K562 (cell line): ENCODE results near the gene ZNRF2. TPM values are rescaled to one million over a fixed set of nuclear protein-coding genes. Genes with fewer than 3 reads are reported as not detected.

Experiments
- BRF1 ChIP-seq: IDR thresholded peaks from 3 replicates; pipeline ENCODE4 v1.6.1; 2011; ENCODE audit warnings: borderline replicate concordance, mild to moderate bottlenecking; ENCODE audit not compliant: insufficient read length; ENCODE audit errors: extremely low read depth
- CREBBP ChIP-seq: IDR thresholded peaks from one replicate; pipeline ENCODE4 v1.6.1; 2012; ENCODE audit warnings: low read depth, mild to moderate bottlenecking, control low read depth, inconsistent platforms, low read length
- HOXB6 ChIP-seq: fragments of 250-450 bp; sonication (Bioruptor Pico); IDR thresholded peaks from 2 replicates; pipeline ENCODE4 v1.5.1; 2022; ENCODE audit warnings: mild to moderate bottlenecking, borderline replicate concordance
- KLF10 ChIP-seq: fragments of 250-450 bp; sonication (Bioruptor Pico); IDR thresholded peaks from 2 replicates; pipeline ENCODE4 v1.6.1; 2021; ENCODE audit warnings: matching md5 sums
- MAFG ChIP-seq: fragments of 450-650 bp; conservative IDR thresholded peaks from 2 replicates; pipeline ENCODE4 v1.6.1; 2016; ENCODE audit warnings: missing genetic modification characterization, missing compliant biosample characterization
- MXI1 ChIP-seq: IDR thresholded peaks from 2 replicates; pipeline ENCODE4 v1.6.1; 2011; ENCODE audit warnings: low read depth, mild to moderate bottlenecking, improper control_type of control experiment, low read length
- NFIC ChIP-seq: fragments of 450-650 bp; IDR thresholded peaks from 2 replicates; pipeline ENCODE4 v1.6.1; 2017; ENCODE audit warnings: mild to moderate bottlenecking, inconsistent platforms
- RBM34 ChIP-seq: fragments of 200-400 bp; formaldehyde crosslinking; IDR thresholded peaks from 2 replicates; pipeline ENCODE4 v1.6.1; 2018; ENCODE audit warnings: low read length, borderline replicate concordance; ENCODE audit not compliant: insufficient read depth
- SIN3B ChIP-seq: fragments of 450-650 bp; IDR thresholded peaks from 2 replicates; pipeline ENCODE4 v1.6.1; 2017; ENCODE audit warnings: low read depth, mild to moderate bottlenecking, moderate library complexity
- SNIP1 ChIP-seq: fragments of 450-650 bp; IDR thresholded peaks from 2 replicates; pipeline ENCODE4 v1.7.1; 2017; ENCODE audit warnings: low read depth, mild to moderate bottlenecking
- TCF3 ChIP-seq: sonication (generic); formaldehyde crosslinking; IDR thresholded peaks from 2 replicates; pipeline ENCODE4 v1.4.0; 2020; ENCODE audit warnings: mild to moderate bottlenecking, missing genetic modification reagents
- ZNF174 ChIP-seq: fragments of 250-450 bp; sonication (Bioruptor Pico); IDR thresholded peaks from 2 replicates; pipeline ENCODE4 v1.4.0; 2020; ENCODE audit warnings: mild to moderate bottlenecking
- ZNF184 ChIP-seq: sonication (generic); formaldehyde crosslinking; IDR thresholded peaks from 2 replicates; pipeline ENCODE4 v1.5.0; 2020; ENCODE audit warnings: missing genetic modification reagents
- ZNF197 ChIP-seq: fragments of 200-800 bp; sonication (Bioruptor generic); IDR thresholded peaks from 2 replicates; pipeline ENCODE4 v1.6.1; 2016; ENCODE audit warnings: low read depth, missing genetic modification characterization, missing compliant biosample characterization
- ZNF239 ChIP-seq: fragments of 250-450 bp; sonication (Bioruptor Pico); IDR thresholded peaks from 2 replicates; pipeline ENCODE4 v1.4.0; 2020; ENCODE audit warnings: mild to moderate bottlenecking
- ZNF583 ChIP-seq: fragments of 250-450 bp; sonication (Bioruptor Pico); IDR thresholded peaks from 2 replicates; pipeline ENCODE4 v1.4.0; 2020
- polyA plus RNA-seq, 8 experiments: library from polyadenylated mRNA; depleted of rRNA in 4 of 8; stranded (reverse) in 5 of 8; unstranded in 3 of 8; fragments of >200 nt; fragmentation: Nextera tagmentation in 2 of 8; fragmentation: Illumina TruSeq in 1 of 8; extraction: Ambion mirVana in 2 of 8; extraction: Trizol in 1 of 8; gene quantifications; 2 replicates each; pipeline versions ENCODE4 v1.2.1 to v1.2.3, GENCODE V29; 2011 to 2014; ENCODE audit warnings: inconsistent platforms in 1 of 8, missing spikeins in 1 of 8
- total RNA-seq, 7 experiments: library from RNA; depleted of rRNA in 6 of 7; stranded (reverse); fragments of >200 nt in 6 of 7; fragmentation: Illumina TruSeq in 2 of 7; extraction: Trizol in 2 of 7; gene quantifications; 2 replicates each; pipeline versions ENCODE4 v1.2.1 to v1.2.3, GENCODE V29; 2011 to 2021; ENCODE audit warnings: low replicate concordance in 1 of 7
- TF ChIP-seq, protein P1 (sequence below), 2 experiments: fragments of 200-800 bp in 1 of 2; sonication (Bioruptor generic) in 1 of 2; sonication (generic) in 1 of 2; formaldehyde crosslinking in 1 of 2; IDR thresholded peaks in 1 of 2; conservative IDR thresholded peaks in 1 of 2; 2 replicates each; pipeline versions ENCODE4 v1.5.0 to v1.6.1; 2016 to 2020; ENCODE audit warnings: missing compliant biosample characterization in 1 of 2, missing genetic modification characterization in 1 of 2, missing genetic modification reagents in 1 of 2
- TF ChIP-seq, protein P2 (sequence below): sonication (generic); formaldehyde crosslinking; IDR thresholded peaks from 2 replicates; pipeline ENCODE4 v1.8.0; 2022; ENCODE audit warnings: missing genetic modification reagents, mild to moderate bottlenecking, borderline replicate concordance
- TF ChIP-seq, protein P3 (sequence below), 2 experiments: IDR thresholded peaks in 1 of 2; conservative IDR thresholded peaks in 1 of 2; 2 replicates each; pipeline ENCODE4 v1.6.1; 2016; ENCODE audit warnings: low read depth in 2 of 2, mild to moderate bottlenecking in 1 of 2, missing compliant biosample characterization in 1 of 2, missing genetic modification characterization in 1 of 2, moderate library complexity in 1 of 2
- TF ChIP-seq, protein P4 (sequence below): sonication (generic); formaldehyde crosslinking; IDR thresholded peaks from 2 replicates; pipeline ENCODE4 v1.8.1; 2023; ENCODE audit warnings: mild to moderate bottlenecking, missing genetic modification reagents

The ZNRF2 gene
- total and polyA plus RNA-seq, 9 of the 15 experiments (the other 6 are each of a cell fraction or from before 2014, with no cell fraction given), result 1.1 to 13.9 (median 5.5) TPM

DNA sequence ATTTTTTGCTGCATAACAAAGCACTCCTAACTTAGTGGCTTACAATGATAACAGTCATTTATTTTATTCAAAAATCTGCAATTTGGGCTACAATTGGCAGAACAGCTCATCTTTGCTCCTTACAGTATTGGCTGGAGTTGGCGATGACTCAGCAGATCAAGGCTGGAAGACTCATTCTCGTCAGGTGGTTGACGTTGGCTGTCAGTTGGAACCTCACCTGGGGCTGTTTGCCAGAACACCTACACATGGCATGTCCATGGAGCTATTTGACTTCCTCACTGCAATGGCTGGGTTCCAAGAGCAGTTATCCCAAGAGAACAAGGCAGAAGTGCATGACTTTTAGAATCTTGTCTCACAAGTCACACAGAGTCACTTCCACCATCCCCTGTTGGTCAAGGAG lies 119.1 kb downstream of the ZNRF2 start (continued):
- TF ChIP-seq SIN3B (no peak), ZNF239 (CRISPR knock-in tag) (no peak), ZNF174 (CRISPR knock-in tag) (no peak), MXI1 (no peak), RBM34 (no peak), NFIC (0 out of 2 replicates have a peak, but pooled peaks have one; percentile 13), ZNF583 (CRISPR knock-in tag) (no peak), TCF3 (no peak), MAFG (tag) (peak; percentile 97), CREBBP (no peak), BRF1 (no peak), KLF10 (no peak), HOXB6 (CRISPR knock-in tag) (no peak), ZNF184 (CRISPR knock-in tag) (no peak), SNIP1 (no peak), ZNF197 (CRISPR knock-in tag) (no peak)
- TF ChIP-seq, protein P1, sequence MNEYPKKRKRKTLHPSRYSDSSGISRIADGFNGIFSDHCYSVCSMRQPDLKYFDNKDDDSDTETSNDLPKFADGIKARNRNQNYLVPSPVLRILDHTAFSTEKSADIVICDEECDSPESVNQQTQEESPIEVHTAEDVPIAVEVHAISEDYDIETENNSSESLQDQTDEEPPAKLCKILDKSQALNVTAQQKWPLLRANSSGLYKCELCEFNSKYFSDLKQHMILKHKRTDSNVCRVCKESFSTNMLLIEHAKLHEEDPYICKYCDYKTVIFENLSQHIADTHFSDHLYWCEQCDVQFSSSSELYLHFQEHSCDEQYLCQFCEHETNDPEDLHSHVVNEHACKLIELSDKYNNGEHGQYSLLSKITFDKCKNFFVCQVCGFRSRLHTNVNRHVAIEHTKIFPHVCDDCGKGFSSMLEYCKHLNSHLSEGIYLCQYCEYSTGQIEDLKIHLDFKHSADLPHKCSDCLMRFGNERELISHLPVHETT (CRISPR knock-in tag; conservative IDR thresholded peaks at IDR 0.05 in 1 of 2, IDR thresholded peaks at IDR 0.05 in 1 of 2), result no peak
- TF ChIP-seq, protein P2, sequence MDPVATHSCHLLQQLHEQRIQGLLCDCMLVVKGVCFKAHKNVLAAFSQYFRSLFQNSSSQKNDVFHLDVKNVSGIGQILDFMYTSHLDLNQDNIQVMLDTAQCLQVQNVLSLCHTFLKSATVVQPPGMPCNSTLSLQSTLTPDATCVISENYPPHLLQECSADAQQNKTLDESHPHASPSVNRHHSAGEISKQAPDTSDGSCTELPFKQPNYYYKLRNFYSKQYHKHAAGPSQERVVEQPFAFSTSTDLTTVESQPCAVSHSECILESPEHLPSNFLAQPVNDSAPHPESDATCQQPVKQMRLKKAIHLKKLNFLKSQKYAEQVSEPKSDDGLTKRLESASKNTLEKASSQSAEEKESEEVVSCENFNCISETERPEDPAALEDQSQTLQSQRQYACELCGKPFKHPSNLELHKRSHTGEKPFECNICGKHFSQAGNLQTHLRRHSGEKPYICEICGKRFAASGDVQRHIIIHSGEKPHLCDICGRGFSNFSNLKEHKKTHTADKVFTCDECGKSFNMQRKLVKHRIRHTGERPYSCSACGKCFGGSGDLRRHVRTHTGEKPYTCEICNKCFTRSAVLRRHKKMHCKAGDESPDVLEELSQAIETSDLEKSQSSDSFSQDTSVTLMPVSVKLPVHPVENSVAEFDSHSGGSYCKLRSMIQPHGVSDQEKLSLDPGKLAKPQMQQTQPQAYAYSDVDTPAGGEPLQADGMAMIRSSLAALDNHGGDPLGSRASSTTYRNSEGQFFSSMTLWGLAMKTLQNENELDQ, result no peak
- TF ChIP-seq, protein P3, sequence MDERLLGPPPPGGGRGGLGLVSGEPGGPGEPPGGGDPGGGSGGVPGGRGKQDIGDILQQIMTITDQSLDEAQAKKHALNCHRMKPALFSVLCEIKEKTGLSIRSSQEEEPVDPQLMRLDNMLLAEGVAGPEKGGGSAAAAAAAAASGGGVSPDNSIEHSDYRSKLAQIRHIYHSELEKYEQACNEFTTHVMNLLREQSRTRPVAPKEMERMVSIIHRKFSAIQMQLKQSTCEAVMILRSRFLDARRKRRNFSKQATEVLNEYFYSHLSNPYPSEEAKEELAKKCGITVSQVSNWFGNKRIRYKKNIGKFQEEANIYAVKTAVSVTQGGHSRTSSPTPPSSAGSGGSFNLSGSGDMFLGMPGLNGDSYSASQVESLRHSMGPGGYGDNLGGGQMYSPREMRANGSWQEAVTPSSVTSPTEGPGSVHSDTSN (CRISPR knock-in tag; IDR thresholded peaks at IDR 0.05; ENCODE audit: low read depth), result no peak
- TF ChIP-seq, protein P3 (tag; conservative IDR thresholded peaks at IDR 0.05; ENCODE audit: low read depth), result no peak
- TF ChIP-seq, protein P4, sequence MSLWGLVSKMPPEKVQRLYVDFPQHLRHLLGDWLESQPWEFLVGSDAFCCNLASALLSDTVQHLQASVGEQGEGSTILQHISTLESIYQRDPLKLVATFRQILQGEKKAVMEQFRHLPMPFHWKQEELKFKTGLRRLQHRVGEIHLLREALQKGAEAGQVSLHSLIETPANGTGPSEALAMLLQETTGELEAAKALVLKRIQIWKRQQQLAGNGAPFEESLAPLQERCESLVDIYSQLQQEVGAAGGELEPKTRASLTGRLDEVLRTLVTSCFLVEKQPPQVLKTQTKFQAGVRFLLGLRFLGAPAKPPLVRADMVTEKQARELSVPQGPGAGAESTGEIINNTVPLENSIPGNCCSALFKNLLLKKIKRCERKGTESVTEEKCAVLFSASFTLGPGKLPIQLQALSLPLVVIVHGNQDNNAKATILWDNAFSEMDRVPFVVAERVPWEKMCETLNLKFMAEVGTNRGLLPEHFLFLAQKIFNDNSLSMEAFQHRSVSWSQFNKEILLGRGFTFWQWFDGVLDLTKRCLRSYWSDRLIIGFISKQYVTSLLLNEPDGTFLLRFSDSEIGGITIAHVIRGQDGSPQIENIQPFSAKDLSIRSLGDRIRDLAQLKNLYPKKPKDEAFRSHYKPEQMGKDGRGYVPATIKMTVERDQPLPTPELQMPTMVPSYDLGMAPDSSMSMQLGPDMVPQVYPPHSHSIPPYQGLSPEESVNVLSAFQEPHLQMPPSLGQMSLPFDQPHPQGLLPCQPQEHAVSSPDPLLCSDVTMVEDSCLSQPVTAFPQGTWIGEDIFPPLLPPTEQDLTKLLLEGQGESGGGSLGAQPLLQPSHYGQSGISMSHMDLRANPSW (CRISPR knock-in tag), result no peak
